Neural progenitor cell (in vitro differentiated cells): Measurements from ENCODE around the gene SREBF1. TPM values are rescaled to one million over a fixed set of nuclear protein-coding genes. Genes with fewer than 3 reads are reported as not detected.
A peak's percentile ranks its signal among the peaks of the same experiment; 100 is the strongest.

Experiments
- DNase-seq: peaks from one replicate; pipeline ENCODE4 v3.0.0-alpha.2; 2016; ENCODE audit warnings: low spot score
- H2AFZ ChIP-seq: fragments of 200-600 bp; sonication (generic); replicated peaks from 2 replicates; pipeline ENCODE4 v1.6.1; 2016; ENCODE audit warnings: antibody characterized with exemption
- H3F3A ChIP-seq: fragments of 200-600 bp; sonication (generic); 2 replicates; pipeline ENCODE4 v1.6.1; 2016; ENCODE audit warnings: antibody characterized with exemption, low read depth
- H3K27ac ChIP-seq: fragments of 200-600 bp; sonication (generic); 2 replicates; pipeline ENCODE4 v1.5.1; 2016; ENCODE audit warnings: mild to moderate bottlenecking
- H3K27me3 ChIP-seq: fragments of 200-600 bp; sonication (generic); 2 replicates; pipeline ENCODE4 v1.6.1; 2016; ENCODE audit warnings: mild to moderate bottlenecking, moderate library complexity
- H3K36me3 ChIP-seq: fragments of 200-600 bp; sonication (generic); 2 replicates; pipeline ENCODE4 v1.5.1; 2016
- H3K4me1 ChIP-seq: fragments of 200-600 bp; sonication (generic); 2 replicates; pipeline ENCODE4 v1.6.1; 2016; ENCODE audit warnings: mixed run types
- H3K4me2 ChIP-seq: fragments of 200-600 bp; sonication (generic); 2 replicates; pipeline ENCODE4 v1.6.1; 2016
- H3K4me3 ChIP-seq: fragments of 200-600 bp; sonication (generic); 2 replicates; pipeline ENCODE4 v1.5.1; 2016
- H3K79me2 ChIP-seq: fragments of 200-600 bp; sonication (generic); 2 replicates; pipeline ENCODE4 v1.6.1; 2016; ENCODE audit warnings: low read depth
- H3K9ac ChIP-seq: fragments of 200-600 bp; sonication (generic); 2 replicates; pipeline ENCODE4 v1.6.1; 2016
- H3K9me3 ChIP-seq: fragments of 200-600 bp; sonication (generic); 2 replicates; pipeline ENCODE4 v1.5.1; 2016; ENCODE audit warnings: low read depth
- H4K20me1 ChIP-seq: fragments of 200-600 bp; sonication (generic); 2 replicates; pipeline ENCODE4 v1.6.1; 2016; ENCODE audit warnings: low read depth
- H3K27ac Mint-ChIP-seq: 3 replicates; pipeline ENCODE4 v1.8.0; 2021; ENCODE audit warnings: mixed read lengths
- H3K27me3 Mint-ChIP-seq: 2 replicates; pipeline ENCODE4 v1.8.0; 2022; ENCODE audit warnings: low read depth, mild to moderate bottlenecking, inconsistent platforms, moderate library complexity, mixed read lengths; ENCODE audit not compliant: insufficient read depth
- H3K36me3 Mint-ChIP-seq: 3 replicates; pipeline ENCODE4 v1.8.0; 2021; ENCODE audit warnings: mixed read lengths
- H3K4me1 Mint-ChIP-seq: 3 replicates; pipeline ENCODE4 v1.8.0; 2021; ENCODE audit warnings: mixed read lengths
- H3K4me3 Mint-ChIP-seq: 3 replicates; pipeline ENCODE4 v1.8.0; 2021; ENCODE audit warnings: mild to moderate bottlenecking, moderate library complexity, mixed read lengths
- H3K9me3 Mint-ChIP-seq: 3 replicates; pipeline ENCODE4 v1.8.0; 2020; ENCODE audit warnings: mixed read lengths
- EZH2 ChIP-seq: fragments of 200-600 bp; sonication (generic); IDR thresholded peaks from 2 replicates; pipeline ENCODE4 v1.6.1; 2017; ENCODE audit warnings: antibody characterized with exemption, mild to moderate bottlenecking, moderate library complexity
- EZH2phosphoT487 ChIP-seq: fragments of 200-600 bp; sonication (generic); IDR thresholded peaks from 2 replicates; pipeline ENCODE4 v1.6.1; 2017; ENCODE audit warnings: antibody characterized with exemption
- total RNA-seq: library from RNA; depleted of rRNA; stranded (reverse); fragments of >200 nt; gene quantifications from 2 replicates; pipeline ENCODE4 v1.2.3, GENCODE V29; 2015; ENCODE audit warnings: low replicate concordance
- TF ChIP-seq, protein P1 (sequence below): fragments of 200-600 bp; sonication (generic); IDR thresholded peaks from 2 replicates; pipeline ENCODE4 v1.5.1; 2017; ENCODE audit warnings: antibody characterized with exemption, mild to moderate bottlenecking

The SREBF1 gene
- total RNA-seq, 1 donor from 2014 or later, result 12.7 TPM

DNA sequence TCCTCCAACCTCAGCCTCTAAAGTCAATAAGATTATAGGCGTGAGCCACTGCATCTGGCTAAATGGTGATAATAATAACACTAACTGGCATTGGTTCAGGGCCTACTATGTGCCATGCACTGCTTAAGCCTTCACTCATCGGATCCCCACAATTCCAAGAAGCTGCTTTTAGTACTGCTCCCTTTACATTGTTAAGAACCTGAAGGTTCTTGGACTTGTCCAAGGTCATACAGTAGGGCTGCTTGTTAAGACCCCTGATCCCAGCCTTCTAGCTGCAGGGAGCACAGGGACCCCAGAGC is 6.6 kb downstream of the SREBF1 start:
- Mint-ChIP-seq H3K4me3 (no peak overlapping the region), H3K36me3 (peaks cover 5% of the 10 kb centered on the region), H3K4me1 (peaks cover 65% of the 10 kb centered on the region), H3K27ac (no peak overlapping the region), H3K27me3 (peaks cover 3% of the 10 kb centered on the region), H3K9me3 (no peaks in the 10 kb centered on the region)
- Histone ChIP-seq H3K36me3 (no peaks in the 10 kb centered on the region), H3K27me3 (no peaks in the 10 kb centered on the region), H3K4me1 (peaks cover 4% of the 10 kb centered on the region), H4K20me1 (peaks cover 97% of the 10 kb centered on the region), H3K4me3 (no peak overlapping the region), H3K79me2 (peaks cover 94% of the 10 kb centered on the region), H3F3A (peaks cover 10% of the 10 kb centered on the region), H3K4me2 (no peak overlapping the region), H3K9me3 (no peaks in the 10 kb centered on the region), H3K9ac (no peak overlapping the region), H2AFZ (no peak overlapping the region), H3K27ac (no peak overlapping the region)
- TF ChIP-seq, protein P1, sequence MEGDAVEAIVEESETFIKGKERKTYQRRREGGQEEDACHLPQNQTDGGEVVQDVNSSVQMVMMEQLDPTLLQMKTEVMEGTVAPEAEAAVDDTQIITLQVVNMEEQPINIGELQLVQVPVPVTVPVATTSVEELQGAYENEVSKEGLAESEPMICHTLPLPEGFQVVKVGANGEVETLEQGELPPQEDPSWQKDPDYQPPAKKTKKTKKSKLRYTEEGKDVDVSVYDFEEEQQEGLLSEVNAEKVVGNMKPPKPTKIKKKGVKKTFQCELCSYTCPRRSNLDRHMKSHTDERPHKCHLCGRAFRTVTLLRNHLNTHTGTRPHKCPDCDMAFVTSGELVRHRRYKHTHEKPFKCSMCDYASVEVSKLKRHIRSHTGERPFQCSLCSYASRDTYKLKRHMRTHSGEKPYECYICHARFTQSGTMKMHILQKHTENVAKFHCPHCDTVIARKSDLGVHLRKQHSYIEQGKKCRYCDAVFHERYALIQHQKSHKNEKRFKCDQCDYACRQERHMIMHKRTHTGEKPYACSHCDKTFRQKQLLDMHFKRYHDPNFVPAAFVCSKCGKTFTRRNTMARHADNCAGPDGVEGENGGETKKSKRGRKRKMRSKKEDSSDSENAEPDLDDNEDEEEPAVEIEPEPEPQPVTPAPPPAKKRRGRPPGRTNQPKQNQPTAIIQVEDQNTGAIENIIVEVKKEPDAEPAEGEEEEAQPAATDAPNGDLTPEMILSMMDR, result no peak
- TF ChIP-seq EZH2 (no peak), EZH2phosphoT487 (no peak)
- no peak for DNase-seq

DNA sequence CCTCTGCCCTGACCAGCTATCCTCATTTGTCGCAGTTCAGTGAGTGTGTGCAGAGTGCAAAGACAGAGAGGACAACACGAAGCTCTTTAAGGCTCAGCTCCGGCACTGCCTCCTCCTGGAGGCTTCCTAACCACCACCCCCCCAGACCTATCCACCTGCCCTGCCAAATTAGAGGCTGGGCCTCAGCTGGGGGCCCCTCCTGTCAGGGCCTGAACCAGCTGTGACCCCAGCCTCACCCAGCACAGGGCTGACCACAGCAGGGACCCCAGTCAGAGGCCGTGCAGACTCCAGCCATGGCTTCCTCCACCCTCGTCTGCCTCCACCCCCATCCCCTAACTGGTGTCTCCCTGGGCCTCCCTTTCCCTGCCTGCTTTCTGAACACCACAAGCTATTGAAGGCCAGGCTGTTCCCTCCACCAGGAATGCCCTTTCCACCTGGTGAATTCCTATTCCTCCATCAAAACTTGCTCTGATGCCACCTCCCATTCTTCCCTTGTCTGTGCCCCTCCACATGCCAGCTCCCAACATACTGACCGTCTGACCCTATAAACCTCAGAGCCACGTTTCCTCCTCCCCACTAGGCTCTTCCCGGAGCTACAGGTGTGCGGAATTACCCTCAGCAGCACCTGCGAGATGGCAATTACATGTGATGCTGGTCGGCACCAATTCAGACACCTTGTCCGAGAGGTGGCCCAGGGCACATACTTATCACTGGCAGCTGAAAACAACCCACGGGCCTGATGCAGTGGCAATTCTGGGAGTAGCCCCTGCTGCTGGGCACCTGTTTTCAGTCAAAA is 8.8 kb downstream of the SREBF1 start:
- H3K4me1 ChIP-seq, result peaks cover 21% of the 10 kb centered on the region

DNA sequence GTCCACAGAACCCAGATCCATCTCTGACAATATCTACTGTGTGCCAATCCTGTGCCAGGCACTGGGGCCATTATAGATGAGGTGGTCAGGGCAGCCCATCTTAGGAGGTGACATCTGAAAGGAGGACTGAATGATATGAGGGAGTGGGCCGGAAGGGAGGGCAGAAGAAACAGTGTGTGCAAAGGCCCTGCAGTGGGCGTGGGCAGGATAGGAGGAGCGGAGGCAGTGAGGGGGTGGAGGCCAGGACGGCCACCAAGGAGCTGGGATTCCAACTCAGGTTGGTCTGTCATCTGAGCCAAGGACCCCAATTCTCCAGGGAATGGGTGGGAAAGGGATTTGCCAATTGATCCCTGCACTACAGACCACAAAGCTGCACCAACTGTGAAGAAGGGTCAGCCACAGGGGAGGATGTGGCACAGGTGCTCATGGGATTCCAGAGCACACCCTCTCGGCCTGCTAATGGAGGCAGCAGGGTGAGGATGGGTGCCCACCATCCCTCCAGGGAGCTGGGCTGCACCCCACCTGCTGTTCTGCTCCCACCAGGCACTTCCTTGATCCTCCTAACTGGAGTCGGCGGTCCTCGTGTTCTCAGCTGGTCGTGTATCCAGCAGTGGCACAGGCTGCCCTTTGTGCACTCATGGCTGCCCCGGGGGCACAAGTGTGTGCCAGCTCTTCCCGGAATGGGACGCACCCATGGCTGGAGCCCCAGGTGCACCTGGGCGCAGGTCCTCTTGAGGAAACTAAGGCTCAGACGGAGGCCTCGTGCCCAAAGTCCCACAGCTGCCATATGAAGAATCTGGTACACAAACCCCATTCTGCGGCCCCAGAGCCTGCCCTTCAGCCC is 9.6 kb downstream of the SREBF1 start:
- no peaks in the 10 kb centered on the region for H3K9me3 Mint-ChIP-seq
- H3K27me3 ChIP-seq, result no peaks in the 10 kb centered on the region
- no peak overlapping the region for H3K9ac ChIP-seq
- H3K27ac ChIP-seq, result no peak overlapping the region
- TF ChIP-seq, protein P1, result no peak
- TF ChIP-seq EZH2 (no peak), EZH2phosphoT487 (no peak)
- H3K36me3 Mint-ChIP-seq, result peaks cover under 1% of the 10 kb centered on the region
- peaks cover 91% of the 10 kb centered on the region for H3K79me2 ChIP-seq
- no peak overlapping the region for H3K4me3 ChIP-seq
- H3K27me3 Mint-ChIP-seq, result peaks cover 3% of the 10 kb centered on the region
- H3K27ac Mint-ChIP-seq, result peak overlapping the region; percentile 90
- no peak overlapping the region for H2AFZ ChIP-seq
- no peaks in the 10 kb centered on the region for H3K36me3 ChIP-seq
- no peak for DNase-seq
- peaks cover 30% of the 10 kb centered on the region for H3K4me1 ChIP-seq
- peaks cover 25% of the 10 kb centered on the region for H3F3A ChIP-seq
- H3K9me3 ChIP-seq, result no peaks in the 10 kb centered on the region
- H3K4me3 Mint-ChIP-seq, result no peak overlapping the region
- peaks cover 95% of the 10 kb centered on the region for H4K20me1 ChIP-seq
- peaks cover 70% of the 10 kb centered on the region for H3K4me1 Mint-ChIP-seq
- no peak overlapping the region for H3K4me2 ChIP-seq

More for the DNA sequence above, 8.8 kb downstream of the SREBF1 start:
- TF ChIP-seq, protein P1, result no peak
- TF ChIP-seq EZH2 (no peak), EZH2phosphoT487 (no peak)
- Mint-ChIP-seq H3K4me3 (no peak overlapping the region), H3K36me3 (peaks cover 3% of the 10 kb centered on the region), H3K4me1 (peaks cover 65% of the 10 kb centered on the region), H3K27ac (peak overlapping the region; percentile 91), H3K27me3 (peaks cover 3% of the 10 kb centered on the region), H3K9me3 (no peaks in the 10 kb centered on the region)
- no peaks in the 10 kb centered on the region for H3K36me3 ChIP-seq
- H2AFZ ChIP-seq, result no peak overlapping the region
- DNase-seq, result no peak
- peaks cover 25% of the 10 kb centered on the region for H3F3A ChIP-seq
- H4K20me1 ChIP-seq, result peaks cover 95% of the 10 kb centered on the region
- H3K27me3 ChIP-seq, result no peaks in the 10 kb centered on the region
- no peak overlapping the region for H3K4me2 ChIP-seq
- no peak overlapping the region for H3K9ac ChIP-seq
- H3K4me3 ChIP-seq, result no peak overlapping the region
- peaks cover 91% of the 10 kb centered on the region for H3K79me2 ChIP-seq
- H3K9me3 ChIP-seq, result no peaks in the 10 kb centered on the region
- H3K27ac ChIP-seq, result no peak overlapping the region
